Ascending aorta (tissue), 2 donors: ENCODE data around the gene NTHL1. TPM values are rescaled to one million over a fixed set of nuclear protein-coding genes. Genes with fewer than 3 reads are reported as not detected.

Experiments used
- DNase-seq, 2 donors: peaks; one replicate each; pipeline ENCODE4 v3.0.0-alpha.2; 2019; ENCODE audit warnings: low spot score in 2 of 2
- H3K27ac ChIP-seq, 2 donors: fragments of 200-600 bp; sonication (generic); one replicate each; pipeline ENCODE4 v1.5.1; 2016 to 2017; ENCODE audit warnings: mild to moderate bottlenecking in 1 of 2
- H3K27me3 ChIP-seq: fragments of 200-600 bp; sonication (generic); one replicate; pipeline ENCODE4 v1.5.1; 2017
- H3K36me3 ChIP-seq, 2 donors: fragments of 200-600 bp; sonication (generic); one replicate each; pipeline ENCODE4 v1.5.1; 2016
- H3K4me1 ChIP-seq, 2 donors: fragments of 200-600 bp; sonication (generic); one replicate each; pipeline ENCODE4 v1.5.1; 2016 to 2017; ENCODE audit warnings: mild to moderate bottlenecking in 1 of 2
- H3K4me3 ChIP-seq, 2 donors: fragments of 200-600 bp; sonication (generic); one replicate each; pipeline ENCODE4 v1.5.1; 2016 to 2017; ENCODE audit warnings: mild to moderate bottlenecking in 1 of 2
- H3K9me3 ChIP-seq, 2 donors: fragments of 200-600 bp; sonication (generic); one replicate each; pipeline ENCODE4 v1.5.1; 2016
- CTCF ChIP-seq, 3 experiments: fragments of 200-600 bp in 2 of 3; fragments of 450-650 bp in 1 of 3; sonication (generic) in 2 of 3; IDR thresholded peaks; one replicate each; pipeline ENCODE4 v1.5.1; 2016 to 2019; ENCODE audit warnings: antibody characterized with exemption in 3 of 3, mild to moderate bottlenecking in 1 of 3, moderate library complexity in 1 of 3
- intact Hi-C: fragments of 100-400 bp; cut with DNase I; formaldehyde crosslinking; loops from one replicate; pipeline ENCODE4 v1.15.1; 2023
- total RNA-seq: library from RNA; depleted of rRNA; stranded (reverse); fragments of >200 nt; gene quantifications from one replicate; pipeline ENCODE4 v1.1.0, GENCODE V29; 2016

NTHL1 gene
- total RNA-seq = 59.5 TPM

- Histone ChIP-seq H3K9me3 (no peaks in the 10 kb centered on the region), H3K36me3 (peaks cover 9 to 17% of the 10 kb centered on the region in 2 donors), H3K4me1 (peaks cover 4 to 20% of the 10 kb centered on the region in 2 donors), H3K27ac (peak within 1 kb of the TSS; percentile 62 to 63), H3K27me3 (no peaks in the 10 kb centered on the region), H3K4me3 (peak within 1 kb of the TSS; percentile 94 to 98)
- TF ChIP-seq CTCF (IDR thresholded peaks at IDR 0.05) = peak in 2 of 3 experiments; percentile 23 to 43
- intact Hi-C loops = loop anchor here (1.0 kb wide), 2 partner anchors 12 to 24 kb away; no protein-coding TSS in a partner anchor
- DNase-seq = peak; percentile 88 to 98
Observed at GRCh38 chr16:2047330-2048115, at the start of gene NTHL1, which contains the start of gene TSC2. TSS of gene NTHL1 (minus strand) at chr16:2047834. CDS start at chr16:2047823, 11 bp downstream. TSS of gene TSC2 (plus strand) at chr16:2047985. CDS start at chr16:2048616, 631 bp downstream.

- Histone ChIP-seq H3K27me3 (no peaks in the 10 kb centered on the region), H3K36me3 (peaks cover 88 to 91% of the 10 kb centered on the region in 2 donors), H3K9me3 (no peaks in the 10 kb centered on the region), H3K27ac (no peak overlapping the region), H3K4me1 (no peaks in the 10 kb centered on the region), H3K4me3 (no peak overlapping the region)
- no peak for TF ChIP-seq CTCF (IDR thresholded peaks at IDR 0.05)
- no peak for DNase-seq
- intact Hi-C loops = no loop called here
Observed at GRCh38 chr16:2096853-2097595, 49.4 kb upstream of the NTHL1 start.

GRCh38 chr16:2095918-2096582, 48.4 kb upstream of the NTHL1 start:
- Histone ChIP-seq H3K4me1 (no peaks in the 10 kb centered on the region), H3K27me3 (no peaks in the 10 kb centered on the region), H3K27ac (no peak overlapping the region), H3K4me3 (no peak overlapping the region), H3K36me3 (peaks cover 87 to 91% of the 10 kb centered on the region in 2 donors), H3K9me3 (no peaks in the 10 kb centered on the region)
- DNase-seq = no peak
- intact Hi-C loops = no loop called here
- TF ChIP-seq CTCF (IDR thresholded peaks at IDR 0.05) = no peak

DNA sequence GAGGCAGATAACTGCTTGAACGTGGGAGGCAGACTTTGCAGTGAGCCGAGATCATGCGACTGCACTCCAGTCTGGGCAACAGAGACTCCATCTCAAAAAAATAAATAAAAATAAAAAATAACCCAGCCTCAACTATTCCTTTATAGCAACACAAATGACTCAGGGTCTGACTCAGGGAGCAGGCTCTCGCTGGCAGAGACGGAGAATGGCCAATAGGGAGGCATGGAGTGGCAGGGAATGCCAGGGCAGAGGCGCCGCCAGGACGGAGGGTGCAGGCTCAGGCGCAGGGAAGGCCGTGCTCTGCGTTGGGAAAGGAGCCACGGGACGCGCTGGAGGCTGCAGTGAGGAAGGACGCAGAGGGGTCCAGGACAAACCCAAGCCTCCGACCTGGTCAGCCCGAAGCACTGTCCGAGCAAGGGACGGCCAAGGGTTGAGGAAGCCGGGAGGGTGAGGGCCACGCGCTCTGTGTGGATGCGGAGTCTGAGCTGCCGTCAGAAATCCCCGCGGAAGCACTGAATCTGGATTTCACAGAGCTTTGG, 47.8 kb upstream of the NTHL1 start:
- no peak for DNase-seq
- no peaks in the 10 kb centered on the region for H3K27me3 ChIP-seq
- no peak overlapping the region for H3K4me3 ChIP-seq
- intact Hi-C loops = no loop called here
- H3K4me1 ChIP-seq = no peaks in the 10 kb centered on the region
- TF ChIP-seq CTCF (IDR thresholded peaks at IDR 0.05) = no peak
- no peaks in the 10 kb centered on the region for H3K9me3 ChIP-seq
- H3K36me3 ChIP-seq = peaks cover 86 to 91% of the 10 kb centered on the region in 2 donors
- H3K27ac ChIP-seq = no peak overlapping the region

DNA sequence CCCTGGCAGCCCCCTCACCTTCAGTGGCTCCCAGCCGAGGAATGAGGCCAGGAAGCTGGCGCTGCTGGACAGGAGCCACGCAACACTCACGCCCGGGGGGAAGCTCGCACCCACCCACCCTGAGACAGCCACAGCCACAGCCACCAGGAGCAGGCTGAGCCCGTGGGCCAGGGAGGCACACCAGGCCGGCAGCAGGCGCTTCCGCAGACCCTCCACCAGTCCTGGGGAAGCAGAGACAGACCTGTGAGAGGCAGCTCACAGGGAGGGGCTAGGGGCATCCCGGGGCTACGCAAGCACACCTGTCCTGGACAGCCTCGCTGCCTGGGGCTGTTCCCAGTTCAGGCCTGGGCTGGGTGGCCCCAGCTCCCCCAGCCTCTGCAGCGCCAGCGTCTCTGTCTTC, 46.2 kb upstream of the NTHL1 start:
- Histone ChIP-seq H3K4me1 (no peaks in the 10 kb centered on the region), H3K9me3 (no peaks in the 10 kb centered on the region), H3K36me3 (peaks cover 87 to 91% of the 10 kb centered on the region in 2 donors), H3K27ac (no peak overlapping the region), H3K4me3 (no peak overlapping the region), H3K27me3 (no peaks in the 10 kb centered on the region)
- DNase-seq = no peak
- intact Hi-C loops = no loop called here
- no peak for TF ChIP-seq CTCF (IDR thresholded peaks at IDR 0.05)
